H1 (cell line): ENCODE measurements around the gene GBP4. TPM values are rescaled to one million over a fixed set of nuclear protein-coding genes. Genes with fewer than 3 reads are reported as not detected.

Source experiments
- CTCF ChIA-PET: fragments of 300-600 bp; sonication (Branson Sonifier 250); formaldehyde crosslinking; loops from one replicate; lab custom pipeline; 2021; ENCODE audit not compliant: partially characterized antibody; lab: Charles Lee
- POLR2A ChIA-PET: fragments of 300-600 bp; sonication (Branson Sonifier 250); formaldehyde crosslinking; loops from one replicate; lab custom pipeline; 2021; ENCODE audit warnings: inconsistent platforms; ENCODE audit not compliant: partially characterized antibody; lab: Charles Lee
- DNase-seq, 2 experiments: peaks; one replicate each; pipeline versions ENCODE4 v3.0.0 to v3.0.0-alpha.2; 2010 to 2022; ENCODE audit warnings: low spot score in 2 of 2, low read depth in 1 of 2, mixed read lengths in 1 of 2
- FAIRE-seq: peaks from 2 replicates; lab custom pipeline; 2011; peaks lifted over from hg19 to GRCh38; lab: Jason Lieb, UNC
- H2AFZ ChIP-seq: 2 replicates; pipeline ENCODE4 v1.8.1; 2012; ENCODE audit warnings: low read length, inconsistent platforms
- H2AK5ac ChIP-seq: 2 replicates; pipeline ENCODE4 v1.6.1; 2013; ENCODE audit warnings: low read depth, low read length
- H2BK120ac ChIP-seq: replicated peaks from 2 replicates; pipeline ENCODE3; 2013; ENCODE audit warnings: low read depth, low read length, inconsistent platforms
- H2BK12ac ChIP-seq: 2 replicates; pipeline ENCODE4 v1.6.1; 2013; ENCODE audit warnings: low read depth, low read length
- H2BK15ac ChIP-seq: 2 replicates; pipeline ENCODE4 v1.6.1; 2013; ENCODE audit warnings: low read length
- H2BK20ac ChIP-seq: 2 replicates; pipeline ENCODE4 v1.6.1; 2013; ENCODE audit warnings: low read length
- H2BK5ac ChIP-seq: 2 replicates; pipeline ENCODE4 v1.6.1; 2013; ENCODE audit warnings: low read depth, low read length
- H3K14ac ChIP-seq: 2 replicates; pipeline ENCODE4 v1.6.1; 2013; ENCODE audit warnings: inconsistent platforms; ENCODE audit not compliant: insufficient read length
- H3K18ac ChIP-seq: 2 replicates; pipeline ENCODE4 v1.6.1; 2013; ENCODE audit warnings: low read length; ENCODE audit errors: extremely low read depth
- H3K23ac ChIP-seq: 2 replicates; pipeline ENCODE4 v1.6.1; 2013; ENCODE audit warnings: inconsistent platforms; ENCODE audit not compliant: insufficient read length
- H3K23me2 ChIP-seq: 2 replicates; pipeline ENCODE4 v1.6.1; 2013; ENCODE audit warnings: low read depth, low read length
- H3K27ac ChIP-seq: 2 replicates; pipeline ENCODE4 v1.6.1; 2011; ENCODE audit warnings: low read depth, low read length, inconsistent platforms
- H3K27me3 ChIP-seq, 4 experiments: replicated peaks in 1 of 4; 1 replicate in 1 of 4; 2 replicates in 3 of 4; pipeline versions ENCODE4 v1.6.1 to v1.8.1; 2011 to 2013; ENCODE audit warnings: low read length in 3 of 4, mild to moderate bottlenecking in 3 of 4, inconsistent platforms in 2 of 4, mixed read lengths in 2 of 4, moderate library complexity in 1 of 4; ENCODE audit not compliant: control insufficient read depth in 3 of 4, insufficient read depth in 3 of 4; ENCODE audit errors: extremely low read depth in 1 of 4
- H3K36me3 ChIP-seq, 4 experiments: 2 replicates each; pipeline versions ENCODE4 v1.6.1 to v1.8.1; 2011 to 2013; ENCODE audit warnings: mild to moderate bottlenecking in 4 of 4, low read length in 3 of 4, moderate library complexity in 2 of 4, control low read depth in 1 of 4, inconsistent platforms in 1 of 4; ENCODE audit not compliant: insufficient read depth in 4 of 4, control insufficient read depth in 2 of 4
- H3K4ac ChIP-seq: replicated peaks from 2 replicates; pipeline ENCODE3; 2013; ENCODE audit warnings: low read length, low read depth, mixed read lengths, inconsistent platforms; ENCODE audit not compliant: insufficient read length
- H3K4me1 ChIP-seq, 4 experiments: replicated peaks in 1 of 4; 1 replicate in 1 of 4; 2 replicates in 3 of 4; pipeline versions ENCODE4 v1.6.1 to v1.8.1; 2011 to 2013; ENCODE audit warnings: low read length in 3 of 4, inconsistent platforms in 2 of 4, mixed read lengths in 1 of 4; ENCODE audit not compliant: insufficient read depth in 4 of 4, control insufficient read depth in 3 of 4
- H3K4me2 ChIP-seq, 2 experiments: 2 replicates each; pipeline versions ENCODE4 v1.6.1 to v1.8.1; 2011 to 2013; ENCODE audit warnings: low read depth in 2 of 2, low read length in 2 of 2, control low read depth in 1 of 2, inconsistent platforms in 1 of 2, mild to moderate bottlenecking in 1 of 2; ENCODE audit not compliant: insufficient read depth in 1 of 2
- H3K4me3 ChIP-seq, 4 experiments: fragments of 200-600, 300-600 bp in 1 of 4; sonication (generic), shearing (Covaris generic), sonication (Bioruptor Twin) in 1 of 4; 2 replicates each; pipeline versions ENCODE4 v1.5.1 to v1.8.1; 2011 to 2016; ENCODE audit warnings: low read length in 4 of 4, low read depth in 3 of 4, control low read depth in 2 of 4, inconsistent platforms in 2 of 4, mild to moderate bottlenecking in 2 of 4, mixed read lengths in 1 of 4, moderate library complexity in 1 of 4; ENCODE audit not compliant: insufficient read depth in 2 of 4; ENCODE audit errors: extremely low read depth in 1 of 4
- H3K56ac ChIP-seq: replicated peaks from 2 replicates; pipeline ENCODE3; 2013; ENCODE audit warnings: low read depth, mild to moderate bottlenecking, mixed read lengths, low read length, inconsistent platforms; ENCODE audit not compliant: insufficient read length
- H3K79me1 ChIP-seq: 2 replicates; pipeline ENCODE4 v1.6.1; 2013; ENCODE audit warnings: low read depth, low read length, control low read depth
- H3K79me2 ChIP-seq, 2 experiments: 2 replicates each; pipeline versions ENCODE4 v1.6.1 to v1.8.1; 2012 to 2013; ENCODE audit warnings: low read length in 2 of 2, mild to moderate bottlenecking in 2 of 2, inconsistent platforms in 1 of 2; ENCODE audit not compliant: insufficient read depth in 2 of 2, control insufficient read depth in 1 of 2
- H3K9ac ChIP-seq, 4 experiments: replicated peaks in 1 of 4; 1 replicate in 1 of 4; 2 replicates in 3 of 4; pipeline versions ENCODE4 v1.6.1 to v1.8.1; 2011 to 2013; ENCODE audit warnings: low read depth in 3 of 4, low read length in 3 of 4, control low read depth in 2 of 4, mild to moderate bottlenecking in 2 of 4, moderate library complexity in 2 of 4, inconsistent platforms in 1 of 4; ENCODE audit errors: extremely low read depth in 1 of 4
- H3K9me3 ChIP-seq, 2 experiments: 2 replicates each; pipeline versions ENCODE4 v1.6.1 to v1.8.1; 2012 to 2013; ENCODE audit warnings: mild to moderate bottlenecking in 2 of 2, moderate library complexity in 2 of 2, control low read depth in 1 of 2, inconsistent platforms in 1 of 2, low read depth in 1 of 2, low read length in 1 of 2, mixed read lengths in 1 of 2; ENCODE audit not compliant: insufficient read depth in 2 of 2
- H4K20me1 ChIP-seq, 2 experiments: replicated peaks in 1 of 2; 2 replicates each; pipeline versions ENCODE3 to v1.8.1; 2011 to 2013; ENCODE audit warnings: inconsistent platforms in 2 of 2, low read length in 2 of 2, mild to moderate bottlenecking in 1 of 2; ENCODE audit not compliant: insufficient read depth in 2 of 2, control insufficient read depth in 1 of 2
- H4K5ac ChIP-seq: 2 replicates; pipeline ENCODE4 v1.6.1; 2013; ENCODE audit warnings: low read length, low read depth, mixed read lengths, inconsistent platforms; ENCODE audit not compliant: insufficient read length
- H4K8ac ChIP-seq: 2 replicates; pipeline ENCODE4 v1.8.0; 2013; ENCODE audit warnings: mild to moderate bottlenecking, moderate library complexity, low read length, inconsistent platforms; ENCODE audit not compliant: insufficient read depth; ENCODE audit errors: extremely low read depth
- H4K91ac ChIP-seq: replicated peaks from 2 replicates; pipeline ENCODE3; 2013; ENCODE audit warnings: low read length, mixed read lengths, inconsistent platforms; ENCODE audit not compliant: insufficient read length
- CHD2 ChIP-seq: IDR thresholded peaks from 2 replicates; pipeline ENCODE4 v1.6.1; 2012; ENCODE audit warnings: low read length, improper control_type of control experiment
- CREB1 ChIP-seq: IDR thresholded peaks from 2 replicates; pipeline ENCODE4 v1.6.1; 2012; ENCODE audit warnings: inconsistent platforms
- EP300 ChIP-seq, 2 experiments: IDR thresholded peaks; 1 replicate in 1 of 2; 2 replicates in 1 of 2; pipeline ENCODE4 v1.6.1; 2011 to 2012; ENCODE audit warnings: low read depth in 2 of 2, low read length in 2 of 2, mild to moderate bottlenecking in 2 of 2, borderline replicate concordance in 1 of 2, inconsistent platforms in 1 of 2, moderate library complexity in 1 of 2
- EZH2 ChIP-seq: fragments of 200-600 bp; sonication (generic); IDR thresholded peaks from 2 replicates; pipeline ENCODE4 v1.7.1; 2012; ENCODE audit warnings: low read depth, mild to moderate bottlenecking, moderate library complexity, low read length, inconsistent platforms; ENCODE audit not compliant: severe bottlenecking
- HDAC6 ChIP-seq: IDR thresholded peaks from one replicate; pipeline ENCODE4 v1.7.1; 2012; ENCODE audit warnings: low read depth, mild to moderate bottlenecking, inconsistent platforms, low read length, moderate library complexity
- POU5F1 ChIP-seq: IDR thresholded peaks from 2 replicates; pipeline ENCODE4 v1.6.1; 2011; ENCODE audit warnings: low read depth, mild to moderate bottlenecking, low read length, moderate library complexity
- RAD21 ChIP-seq, 2 experiments: IDR thresholded peaks in 1 of 2; conservative IDR thresholded peaks in 1 of 2; 2 replicates each; pipeline ENCODE4 v1.6.1; 2011; ENCODE audit warnings: low read depth in 2 of 2, low read length in 2 of 2, improper control_type of control experiment in 1 of 2, inconsistent platforms in 1 of 2, mild to moderate bottlenecking in 1 of 2, moderate library complexity in 1 of 2
- SIRT6 ChIP-seq: IDR thresholded peaks from one replicate; pipeline ENCODE4 v1.7.1; 2012; ENCODE audit warnings: low read length, inconsistent platforms
- SIX5 ChIP-seq: IDR thresholded peaks from 2 replicates; pipeline ENCODE4 v1.6.1; 2011; ENCODE audit warnings: mild to moderate bottlenecking, low read depth, low read length
- SRF ChIP-seq: IDR thresholded peaks from 2 replicates; pipeline ENCODE4 v1.6.1; 2011; ENCODE audit warnings: mild to moderate bottlenecking, low read depth, low read length, moderate library complexity
- TAF7 ChIP-seq: optimal IDR thresholded peaks from 2 replicates; pipeline ENCODE3; 2011; ENCODE audit warnings: low read depth, mild to moderate bottlenecking, inconsistent platforms, low read length, moderate library complexity, borderline replicate concordance
- TBP ChIP-seq: IDR thresholded peaks from 2 replicates; pipeline ENCODE4 v1.6.1; 2011; ENCODE audit warnings: low read depth, low read length, improper control_type of control experiment
- ZNF274 ChIP-seq: IDR thresholded peaks from 2 replicates; pipeline ENCODE4 v1.7.0; 2012; ENCODE audit warnings: low read length, borderline replicate concordance; ENCODE audit errors: extremely low read depth
- WGBS, 2 experiments: shearing (Covaris generic) in 1 of 2; methylation state at CpG; one replicate each; pipeline versions ENCODE4 v1.1.6 to v1.1.7; 2013 to 2015; ENCODE audit warnings: low lambda C conversion rate in 2 of 2, mixed read lengths in 2 of 2, inconsistent platforms in 1 of 2, low coverage in 1 of 2, missing lambda C conversion rate in 1 of 2; ENCODE audit not compliant: insufficient replicate concordance in 2 of 2, insufficient coverage in 1 of 2, insufficient read length in 1 of 2; ENCODE audit errors: extremely low coverage in 1 of 2, missing lambda C conversion rate in 1 of 2; 5-methylcytosine and 5-hydroxymethylcytosine counted together
- polyA plus RNA-seq, 7 experiments: library from polyadenylated mRNA; depleted of rRNA in 3 of 7; stranded (reverse) in 5 of 7; unstranded in 2 of 7; fragments of >200 nt in 5 of 7; fragments of 200-250 nt in 2 of 7; gene quantifications; 1 replicate in 5 of 7; 2 replicates in 1 of 7; 4 replicates in 1 of 7; pipeline versions ENCODE4 v1.2.1 to v1.2.3, GENCODE V29; 2011 to 2013; ENCODE audit warnings: missing spikeins in 2 of 7, mixed read lengths in 2 of 7
- total RNA-seq: library from RNA; stranded (reverse); fragmentation: NEBNext Ultra II Directional; extraction: Animal tissue kit (Norgen Biotek cat#: 25700); gene quantifications from 2 replicates; pipeline ENCODE4 v1.2.1, GENCODE V29; 2021

GBP4 gene
- total and polyA plus RNA-seq, 2 of the 8 experiments (the other 6 are each of a cell fraction or from before 2014, with no cell fraction given), result 0.02 TPM; not detected in 1

DNA sequence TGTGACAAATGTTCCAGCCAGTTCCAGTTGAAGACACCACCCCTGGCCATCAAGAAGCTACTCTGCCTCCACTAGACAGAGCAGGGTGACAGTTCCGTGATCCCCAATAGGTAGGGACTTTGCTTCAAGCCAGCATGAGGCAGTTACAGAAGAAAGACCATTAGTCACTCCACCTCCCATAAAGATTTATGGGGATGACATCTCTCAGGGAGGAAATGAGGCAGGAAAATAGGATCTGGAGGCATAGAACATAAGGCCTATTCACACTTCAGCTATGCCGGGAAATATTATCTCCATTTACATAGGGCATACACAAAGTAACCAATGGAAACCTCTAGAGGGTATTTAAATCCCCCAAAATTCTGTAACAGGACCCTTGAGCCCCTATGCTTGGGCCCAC is 19.4 kb downstream of the GBP4 start:
- Histone ChIP-seq H2AK5ac (no peak overlapping the region), H3K23me2 (no peaks in the 10 kb centered on the region), H4K5ac (no peak overlapping the region), H2BK12ac (no peak overlapping the region), H3K27ac (no peak overlapping the region), H3K36me3 (no peaks in the 10 kb centered on the region), H3K9me3 (peaks cover 0 to 4% of the 10 kb centered on the region in 2 experiments; a peak in 1 of 4 replicates), H3K79me2 (no peaks in the 10 kb centered on the region), H3K79me1 (no peaks in the 10 kb centered on the region), H3K4ac (no peak overlapping the region), H3K4me1 (no peaks in the 10 kb centered on the region), H2AFZ (no peak overlapping the region), H3K14ac (no peak overlapping the region), H4K91ac (no peak overlapping the region), H3K23ac (no peak overlapping the region), H2BK20ac (no peak overlapping the region), H3K4me3 (no peak overlapping the region), H3K4me2 (no peak overlapping the region), H3K18ac (no peak overlapping the region), H2BK120ac (no peak overlapping the region), H3K56ac (no peak overlapping the region), H3K27me3 (no peaks in the 10 kb centered on the region), H3K9ac (no peak overlapping the region), H4K20me1 (no peaks in the 10 kb centered on the region), H4K8ac (no peak overlapping the region), H2BK5ac (no peak overlapping the region), H2BK15ac (no peak overlapping the region)
- CTCF ChIA-PET, result no interaction called here
- POLR2A ChIA-PET, result no interaction called here
- no peak for FAIRE-seq
- WGBS, 2 experiments, result 97% methylated on average over 2 of the region's 2 CpGs; no CpG with 5 or more reads in 1 of the 2 experiments
- DNase-seq, result no peak
- TF ChIP-seq SRF (no peak), EZH2 (no peak), POU5F1 (no peak), SIRT6 (no peak), CREB1 (no peak), HDAC6 (no peak), SIX5 (no peak), ZNF274 (no peak), RAD21 (IDR thresholded peaks at IDR 0.05 in 1 of 2, conservative IDR thresholded peaks at IDR 0.05 in 1 of 2; ENCODE audit: low read depth in 2 of 2, low read length in 2 of 2) (no peak), CHD2 (no peak), EP300 (IDR thresholded peaks at IDR 0.05; ENCODE audit: borderline replicate concordance in 1 of 2, low read depth in 2 of 2, low read length in 2 of 2) (no peak), TBP (no peak), TAF7 (no peak)
